CD4-positive, alpha-beta T cell treated with Interleukin-4 for 1 hour (primary cell): ENCODE results near the gene ANKRD35.
"Not testable (repeated sequence)": the region's sequence is repeated elsewhere in the genome, so short reads cannot be mapped to it uniquely, and the experiment has no call there.

Experiments used
- DNase-seq, 2 donors: peaks; one replicate each; pipeline ENCODE4 v3.0.0-alpha.2; 2020 to 2022

The ANKRD35 gene

GRCh38 chr1:145885738-145886287 lies at the start of gene ANKRD35:
ANKRD35 (minus strand) TSS chr1:145885866; CDS start chr1:145885758, 108 bp downstream.
- DNase-seq, result peak; percentile 87 to 88

- DNase-seq, result peak; percentile 47 to 59
These were observed 46.9 kb upstream of the ANKRD35 start for GRCh38 chr1:145932522-145933009.

- no peak for DNase-seq
These were observed 42.4 kb upstream of the ANKRD35 start for GRCh38 chr1:145927916-145928643.

GRCh38 chr1:145927063-145927886 lies 41.6 kb upstream of the ANKRD35 start, which contains the start of gene RBM8A:
RBM8A (minus strand) TSS chr1:145927484; CDS start chr1:145927426, 58 bp downstream.
- DNase-seq, result peak; percentile 98 to 99

GRCh38 chr1:145926686-145927062 lies 41.0 kb upstream of the ANKRD35 start:
- DNase-seq, result no peak

- no peak for DNase-seq
These were observed 36.6 kb upstream of the ANKRD35 start for GRCh38 chr1:145922266-145922665.

GRCh38 chr1:145920297-145920696 lies 34.6 kb upstream of the ANKRD35 start:
- not testable (repeated sequence) for DNase-seq

GRCh38 chr1:145918992-145919939 lies 33.6 kb upstream of the ANKRD35 start:
- DNase-seq, result peak; percentile 15 to 29

- DNase-seq, result peak; percentile 95
These were observed 32.7 kb upstream of the ANKRD35 start, which contains the start of gene PEX11B for GRCh38 chr1:145918144-145918991. PEX11B (minus strand) TSS chr1:145918717; CDS start chr1:145918688, 29 bp downstream.

GRCh38 chr1:145917595-145917994 lies 31.9 kb upstream of the ANKRD35 start:
- no peak for DNase-seq

GRCh38 chr1:145916745-145917144 lies 31.1 kb upstream of the ANKRD35 start:
- DNase-seq, result no peak

- no peak for DNase-seq
These were observed 26.5 kb upstream of the ANKRD35 start for GRCh38 chr1:145912128-145912641.

- no peak for DNase-seq
These were observed 23.0 kb upstream of the ANKRD35 start for GRCh38 chr1:145908653-145909052.

GRCh38 chr1:145906954-145907753 lies 21.5 kb upstream of the ANKRD35 start:
- no peak for DNase-seq

- no peak for DNase-seq
These were observed 15.8 kb upstream of the ANKRD35 start for GRCh38 chr1:145901312-145902021.

- DNase-seq, result no peak
These were observed 13.1 kb upstream of the ANKRD35 start for GRCh38 chr1:145898756-145899155.

- no peak for DNase-seq
These were observed 12.3 kb upstream of the ANKRD35 start for GRCh38 chr1:145897969-145898368.

- DNase-seq, result no peak
These were observed 9.8 kb upstream of the ANKRD35 start for GRCh38 chr1:145895471-145895870.
